B cell (primary cell): ENCODE data around the gene GMNC. TPM values are rescaled to one million over a fixed set of nuclear protein-coding genes. Genes with fewer than 3 reads are reported as not detected.

ENCODE experiments used
- ATAC-seq: fragments of 200-7000 bp; cut with Tn5 transposase; one replicate; pipeline ENCODE4 v1.10.0; 2021; ENCODE audit warnings: low read depth, mild to moderate bottlenecking, moderate number of reproducible peaks, moderate library complexity
- CTCF ChIA-PET: fragments of 350-600 bp; sonication (Branson Sonifier 250); formaldehyde crosslinking; loops from one replicate; lab custom pipeline; 2021; ENCODE audit warnings: antibody characterized with exemption, inconsistent platforms; lab: Charles Lee
- POLR2A ChIA-PET: fragments of 350-600 bp; sonication (Branson Sonifier 250); formaldehyde crosslinking; loops from one replicate; lab custom pipeline; 2021; ENCODE audit warnings: antibody characterized with exemption; lab: Charles Lee
- DNase-seq: peaks from one replicate; pipeline ENCODE4 v3.0.0; 2013
- H2AFZ ChIP-seq: 2 replicates; pipeline ENCODE4 v1.6.1; 2012; ENCODE audit warnings: mild to moderate bottlenecking, low read depth, low read length; ENCODE audit not compliant: insufficient read depth, poor library complexity, severe bottlenecking
- H3K27ac ChIP-seq, 2 donors: 1 replicate in 1 of 2; 2 replicates in 1 of 2; pipeline ENCODE4 v1.5.1; 2012 to 2013; ENCODE audit warnings: low read length in 2 of 2, mild to moderate bottlenecking in 2 of 2, moderate library complexity in 1 of 2
- H3K27me3 ChIP-seq, 4 experiments: fragments of 200-600 bp in 1 of 4; sonication (generic) in 1 of 4; replicated peaks in 1 of 4; 1 replicate in 2 of 4; 2 replicates in 2 of 4; pipeline versions ENCODE4 v1.6.1 to v1.7.0; 2013 to 2016; ENCODE audit warnings: low read length in 3 of 4, mild to moderate bottlenecking in 2 of 4, mixed read lengths in 1 of 4, moderate library complexity in 1 of 4; ENCODE audit not compliant: insufficient read depth in 4 of 4, control insufficient read depth in 3 of 4; ENCODE audit errors: control extremely low read depth in 1 of 4
- H3K36me3 ChIP-seq, 2 experiments: replicated peaks in 1 of 2; 1 replicate in 1 of 2; 2 replicates in 1 of 2; pipeline versions ENCODE4 v1.6.1 to v1.7.1; 2013; ENCODE audit warnings: low read length in 1 of 2; ENCODE audit not compliant: insufficient read depth in 2 of 2, control insufficient read depth in 1 of 2; ENCODE audit errors: control extremely low read depth in 1 of 2, extremely low read depth in 1 of 2
- H3K4me1 ChIP-seq, 2 donors: fragments of 200-600 bp in 1 of 2; sonication (generic) in 1 of 2; 1 replicate in 1 of 2; 2 replicates in 1 of 2; pipeline versions ENCODE4 v1.5.1 to v1.6.1; 2013 to 2017; ENCODE audit warnings: low read length in 2 of 2; ENCODE audit not compliant: control insufficient read depth in 2 of 2, insufficient read depth in 2 of 2
- H3K4me2 ChIP-seq: replicated peaks from 2 replicates; pipeline ENCODE3; 2012; ENCODE audit warnings: mild to moderate bottlenecking, low read depth, low read length; ENCODE audit not compliant: poor library complexity, severe bottlenecking
- H3K4me3 ChIP-seq, 5 experiments: fragments of 200-600 bp in 1 of 5; sonication (generic) in 1 of 5; 1 replicate in 3 of 5; 2 replicates in 2 of 5; pipeline versions ENCODE4 v1.5.1 to v1.7.0; 2011 to 2016; ENCODE audit warnings: low read length in 4 of 5, mild to moderate bottlenecking in 4 of 5, low read depth in 2 of 5, control low read depth in 1 of 5, moderate library complexity in 1 of 5; ENCODE audit not compliant: insufficient read depth in 1 of 5; ENCODE audit errors: control extremely low read depth in 1 of 5, extremely low read depth in 1 of 5
- H3K79me2 ChIP-seq: fragments of 200-600 bp; sonication (generic); one replicate; pipeline ENCODE4 v1.6.0; 2016; ENCODE audit warnings: low read length; ENCODE audit not compliant: control insufficient read depth, insufficient read depth
- H3K9ac ChIP-seq: fragments of 200-600 bp; sonication (generic); 2 replicates; pipeline ENCODE4 v1.6.1; 2017; ENCODE audit warnings: mild to moderate bottlenecking, low read length, moderate library complexity
- H3K9me3 ChIP-seq, 3 donors: one replicate each; pipeline versions ENCODE4 v1.6.1 to v1.7.1; 2013; ENCODE audit warnings: low read length in 2 of 3; ENCODE audit not compliant: control insufficient read depth in 2 of 3, insufficient read depth in 1 of 3; ENCODE audit errors: control extremely low read depth in 1 of 3
- H4K20me1 ChIP-seq: 2 replicates; pipeline ENCODE4 v1.6.0; 2012; ENCODE audit warnings: mild to moderate bottlenecking, low read length; ENCODE audit not compliant: insufficient read depth, control insufficient read depth, poor library complexity, severe bottlenecking
- H3K27ac Mint-ChIP-seq: one replicate; pipeline ENCODE4 v1.8.0; 2021; ENCODE audit warnings: mixed read lengths
- H3K27me3 Mint-ChIP-seq: one replicate; pipeline ENCODE4 v1.8.0; 2021; ENCODE audit warnings: mixed read lengths
- H3K4me1 Mint-ChIP-seq: one replicate; pipeline ENCODE4 v1.8.0; 2021; ENCODE audit warnings: mixed read lengths
- H3K4me3 Mint-ChIP-seq: one replicate; pipeline ENCODE4 v1.8.0; 2021; ENCODE audit warnings: mixed read lengths
- H3K9me3 Mint-ChIP-seq: one replicate; pipeline ENCODE4 v1.8.0; 2022; ENCODE audit warnings: mixed read lengths; ENCODE audit not compliant: insufficient read depth
- CTCF ChIP-seq: fragments of 200-600 bp; IDR thresholded peaks from one replicate; pipeline ENCODE4 v1.8.0; 2022; ENCODE audit warnings: antibody characterized with exemption, mild to moderate bottlenecking
- EZH2 ChIP-seq: IDR thresholded peaks from 2 replicates; pipeline ENCODE4 v1.6.1; 2012; ENCODE audit warnings: borderline replicate concordance, low read depth, mild to moderate bottlenecking, moderate library complexity, low read length; ENCODE audit not compliant: insufficient read depth, poor library complexity, severe bottlenecking
- WGBS: methylation state at CpG from one replicate; pipeline ENCODE4 v1.1.5; 2013; ENCODE audit warnings: missing lambda C conversion rate; ENCODE audit not compliant: insufficient coverage; 5-methylcytosine and 5-hydroxymethylcytosine counted together
- intact Hi-C: fragments of 100-400 bp; cut with micrococcal nuclease; formaldehyde crosslinking; loops from one replicate; pipeline ENCODE4 v1.10.0; 2022
- polyA plus RNA-seq: library from polyadenylated mRNA; depleted of rRNA; stranded (reverse); fragments of >200 nt; gene quantifications from 2 replicates; pipeline ENCODE4 v1.2.3, GENCODE V29; 2012
- total RNA-seq, 2 donors: library from RNA; stranded (reverse); fragments of 120-200 nt in 1 of 2; gene quantifications; 1 replicate in 1 of 2; 2 replicates in 1 of 2; pipeline versions ENCODE4 v1.2.3 to v1.2.4, GENCODE V29; 2013 to 2022

GMNC gene
- total and polyA plus RNA-seq, 2 donors (not counting 1 experiment from before 2014, with no cell fraction given), result not detected

GRCh38 chr3:190849607-190850006 lies 12.9 kb downstream of the GMNC start:
- Mint-ChIP-seq H3K27ac (no peak overlapping the region), H3K4me1 (no peaks in the 10 kb centered on the region), H3K9me3 (no peaks in the 10 kb centered on the region), H3K4me3 (no peak overlapping the region), H3K27me3 (no peaks in the 10 kb centered on the region)
- no peak overlapping the region for H3K27ac ChIP-seq
- no peaks in the 10 kb centered on the region for H3K79me2 ChIP-seq
- ATAC-seq, result no peak
- ChIA-PET CTCF (no interaction called here), POLR2A (no interaction called here)
- TF ChIP-seq EZH2, result no peak
- no peak for TF ChIP-seq CTCF
- DNase-seq, result no peak
- no peaks in the 10 kb centered on the region for H3K9me3 ChIP-seq
- no peak overlapping the region for H2AFZ ChIP-seq
- no peak overlapping the region for H3K9ac ChIP-seq
- WGBS, result no CpG with 5 or more reads among the region's 1 CpG
- intact Hi-C loops, result no loop called here
- no peak overlapping the region for H3K4me3 ChIP-seq
- no peak overlapping the region for H3K4me2 ChIP-seq
- no peaks in the 10 kb centered on the region for H3K4me1 ChIP-seq
- no peaks in the 10 kb centered on the region for H4K20me1 ChIP-seq
- H3K36me3 ChIP-seq, result no peaks in the 10 kb centered on the region
- no peaks in the 10 kb centered on the region for H3K27me3 ChIP-seq

- Histone ChIP-seq H3K9ac (no peak overlapping the region), H3K27ac (no peak overlapping the region), H3K36me3 (no peaks in the 10 kb centered on the region), H3K9me3 (no peaks in the 10 kb centered on the region), H3K4me3 (no peak overlapping the region), H2AFZ (no peak overlapping the region), H3K4me2 (no peak overlapping the region), H3K27me3 (no peaks in the 10 kb centered on the region), H3K79me2 (no peaks in the 10 kb centered on the region), H3K4me1 (no peaks in the 10 kb centered on the region), H4K20me1 (no peaks in the 10 kb centered on the region)
- DNase-seq (no peak), ATAC-seq (no peak)
- H3K27ac Mint-ChIP-seq, result no peak overlapping the region
- H3K4me1 Mint-ChIP-seq, result no peaks in the 10 kb centered on the region
- no CpG with 5 or more reads among the region's 3 CpGs for WGBS
- CTCF ChIA-PET, result no interaction called here
- intact Hi-C loops, result no loop called here
- POLR2A ChIA-PET, result no interaction called here
- no peaks in the 10 kb centered on the region for H3K27me3 Mint-ChIP-seq
- TF ChIP-seq CTCF, result no peak
- TF ChIP-seq EZH2, result no peak
- H3K4me3 Mint-ChIP-seq, result no peak overlapping the region
- no peaks in the 10 kb centered on the region for H3K9me3 Mint-ChIP-seq
Measured at GRCh38 chr3:190848870-190849269, 13.6 kb downstream of the GMNC start.
